Neural progenitor cell (in vitro differentiated cells): ENCODE results near the gene LBR.

Source experiments
- CTCF ChIP-seq: fragments of 200-600 bp; sonication (generic); IDR thresholded peaks from 2 replicates; pipeline ENCODE4 v1.5.1; 2017; ENCODE audit warnings: antibody characterized with exemption, mild to moderate bottlenecking
- EZH2 ChIP-seq: fragments of 200-600 bp; sonication (generic); IDR thresholded peaks from 2 replicates; pipeline ENCODE4 v1.6.1; 2017; ENCODE audit warnings: antibody characterized with exemption, mild to moderate bottlenecking, moderate library complexity
- EZH2phosphoT487 ChIP-seq: fragments of 200-600 bp; sonication (generic); IDR thresholded peaks from 2 replicates; pipeline ENCODE4 v1.6.1; 2017; ENCODE audit warnings: antibody characterized with exemption

- no peak for TF ChIP-seq CTCF
- TF ChIP-seq EZH2, result no peak
- no peak for TF ChIP-seq EZH2phosphoT487
Observed at GRCh38 chr1:225412321-225412720, 15.5 kb downstream of the LBR start.
